ENCODE data around the gene SLC35F3. TPM values are rescaled to one million over a fixed set of nuclear protein-coding genes. Genes with fewer than 3 reads are reported as not detected.

Gene SLC35F3
- total RNA-seq, 1 experiment from 2014 or later: 3.3 TPM

GRCh38 chr1:234096161-234096770, 191.8 kb downstream of the SLC35F3 start:
- intact Hi-C loops (cut with micrococcal nuclease): no loop called here
- DNase-seq (ENCODE audit: unreplicated experiment): no peak
- H3K4me3 Mint-ChIP-seq (ENCODE audit: unreplicated experiment): no peak overlapping the region
- no peaks in the 10 kb centered on the region for H3K27me3 Mint-ChIP-seq (ENCODE audit: insufficient read depth, unreplicated experiment)
- BruUV-seq (replicated peaks): no TSS peak
- ChIA-PET POLR2A (interaction anchor here (0.7 kb wide), 1 partner anchor 376 kb away, joined by 3 read pairs; no protein-coding TSS in a partner anchor), CTCF (interaction anchor here (0.6 to 1.1 kb wide), 5 partner anchors 8 to 655 kb away, joined by 3 to 4 read pairs (median 3); no protein-coding TSS in a partner anchor)
- no peak overlapping the region for H3K27ac Mint-ChIP-seq (ENCODE audit: low read depth, unreplicated experiment)
- H3K4me1 Mint-ChIP-seq (ENCODE audit: insufficient read depth, unreplicated experiment): peaks cover under 1% of the 10 kb centered on the region
- no peak for TF ChIP-seq CTCF (IDR thresholded peaks at IDR 0.05; ENCODE audit: unreplicated experiment)
- H3K9me3 Mint-ChIP-seq (ENCODE audit: unreplicated experiment): no peaks in the 10 kb centered on the region
- H3K36me3 Mint-ChIP-seq (ENCODE audit: insufficient read depth, unreplicated experiment): no peaks in the 10 kb centered on the region

GRCh38 chr1:234102583-234102982, 198.1 kb downstream of the SLC35F3 start:
- CTCF ChIA-PET: interaction anchor here (0.6 to 3.3 kb wide), 7 partner anchors 12 to 1650 kb away, joined by 3 to 14 read pairs (median 3); no protein-coding TSS in a partner anchor
- Mint-ChIP-seq H3K36me3 (ENCODE audit: insufficient read depth, unreplicated experiment) (no peaks in the 10 kb centered on the region), H3K9me3 (ENCODE audit: unreplicated experiment) (no peaks in the 10 kb centered on the region), H3K27ac (ENCODE audit: low read depth, unreplicated experiment) (no peak overlapping the region), H3K4me3 (ENCODE audit: unreplicated experiment) (no peak overlapping the region), H3K4me1 (ENCODE audit: insufficient read depth, unreplicated experiment) (no peaks in the 10 kb centered on the region), H3K27me3 (ENCODE audit: insufficient read depth, unreplicated experiment) (no peaks in the 10 kb centered on the region)
- no peak for TF ChIP-seq CTCF (IDR thresholded peaks at IDR 0.05; ENCODE audit: unreplicated experiment)
- no peak for DNase-seq (ENCODE audit: unreplicated experiment)
- POLR2A ChIA-PET: interaction anchor here (0.8 kb wide), 1 partner anchor 22 kb away, joined by 3 read pairs; no protein-coding TSS in a partner anchor
- no TSS peak for BruUV-seq (replicated peaks)
- intact Hi-C loops (cut with micrococcal nuclease): no loop called here

- no peak for TF ChIP-seq CTCF (IDR thresholded peaks at IDR 0.05; ENCODE audit: unreplicated experiment)
- H3K4me3 Mint-ChIP-seq (ENCODE audit: unreplicated experiment): no peak overlapping the region
- DNase-seq (ENCODE audit: unreplicated experiment): no peak
- H3K27me3 Mint-ChIP-seq (ENCODE audit: insufficient read depth, unreplicated experiment): no peaks in the 10 kb centered on the region
- no peaks in the 10 kb centered on the region for H3K36me3 Mint-ChIP-seq (ENCODE audit: insufficient read depth, unreplicated experiment)
- intact Hi-C loops (cut with micrococcal nuclease): no loop called here
- no peaks in the 10 kb centered on the region for H3K9me3 Mint-ChIP-seq (ENCODE audit: unreplicated experiment)
- no peak overlapping the region for H3K27ac Mint-ChIP-seq (ENCODE audit: low read depth, unreplicated experiment)
- BruUV-seq (replicated peaks): no TSS peak
- no peaks in the 10 kb centered on the region for H3K4me1 Mint-ChIP-seq (ENCODE audit: insufficient read depth, unreplicated experiment)
- ChIA-PET CTCF (interaction anchor here (0.8 to 3.3 kb wide), 6 partner anchors 10 to 751 kb away, joined by 3 to 14 read pairs (median 4); no protein-coding TSS in a partner anchor), POLR2A (interaction anchor here (0.7 kb wide), 1 partner anchor 194 kb away, joined by 3 read pairs; no protein-coding TSS in a partner anchor)
These were observed 198.7 kb downstream of the SLC35F3 start for GRCh38 chr1:234103198-234103597.

- DNase-seq (ENCODE audit: unreplicated experiment): no peak
- POLR2A ChIA-PET: interaction anchor here (0.6 kb wide), 1 partner anchor 730 kb away, joined by 3 read pairs; no protein-coding TSS in a partner anchor
- Mint-ChIP-seq H3K27me3 (ENCODE audit: insufficient read depth, unreplicated experiment) (no peaks in the 10 kb centered on the region), H3K4me3 (ENCODE audit: unreplicated experiment) (no peak overlapping the region), H3K27ac (ENCODE audit: low read depth, unreplicated experiment) (no peak overlapping the region), H3K9me3 (ENCODE audit: unreplicated experiment) (no peaks in the 10 kb centered on the region), H3K36me3 (ENCODE audit: insufficient read depth, unreplicated experiment) (peaks cover 7% of the 10 kb centered on the region), H3K4me1 (ENCODE audit: insufficient read depth, unreplicated experiment) (peaks cover 16% of the 10 kb centered on the region)
- intact Hi-C loops (cut with micrococcal nuclease): no loop called here
- no TSS peak for BruUV-seq (replicated peaks)
- CTCF ChIA-PET: interaction anchor here (0.5 to 3.7 kb wide), 11 partner anchors 8 to 713 kb away, joined by 3 to 40 read pairs (median 3); no protein-coding TSS in a partner anchor
- no peak for TF ChIP-seq CTCF (IDR thresholded peaks at IDR 0.05; ENCODE audit: unreplicated experiment)
These were observed 201.6 kb downstream of the SLC35F3 start for GRCh38 chr1:234106032-234106431.
